Stimulated activated CD8-positive, alpha-beta memory T cell treated with anti-CD3 and anti-CD28 coated beads, Interleukin-15, amount 100 ng/mL, for 48 hours (primary cell): ENCODE results near the gene CASS4.
"Not testable (repeated sequence)": the region's sequence is repeated elsewhere in the genome, so short reads cannot be mapped to it uniquely, and the experiment has no call there.

Experiments
- DNase-seq, 2 donors: peaks; one replicate each; pipeline ENCODE4 v3.0.0-alpha.2; 2020; ENCODE audit warnings: low read depth in 2 of 2

Gene CASS4

GRCh38 chr20:56411759-56412472 is at the start of gene CASS4:
Gene CASS4, plus strand, starts transcription at chr20:56412260. Its CDS starts 199 bp downstream, at chr20:56412459.
- no peak for DNase-seq

GRCh38 chr20:56362833-56363413 is 49.1 kb upstream of the CASS4 start:
- no peak for DNase-seq

GRCh38 chr20:56363491-56363890 is 48.6 kb upstream of the CASS4 start:
- no peak for DNase-seq

- DNase-seq: no peak
These were observed 43.5 kb upstream of the CASS4 start for GRCh38 chr20:56368351-56369134.

- no peak for DNase-seq
These were observed 42.9 kb upstream of the CASS4 start for GRCh38 chr20:56369179-56369578.

GRCh38 chr20:56371977-56372376 is 40.1 kb upstream of the CASS4 start:
- DNase-seq: no peak

- no peak for DNase-seq
These were observed 39.2 kb upstream of the CASS4 start for GRCh38 chr20:56372850-56373249.

GRCh38 chr20:56373942-56374341 is 38.1 kb upstream of the CASS4 start:
- DNase-seq: no peak

- no peak for DNase-seq
These were observed 35.7 kb upstream of the CASS4 start for GRCh38 chr20:56376331-56376730.

- DNase-seq: no peak
These were observed 33.7 kb upstream of the CASS4 start for GRCh38 chr20:56378386-56378785.

GRCh38 chr20:56380375-56380774 is 31.7 kb upstream of the CASS4 start:
- no peak for DNase-seq

GRCh38 chr20:56381501-56381900 is 30.6 kb upstream of the CASS4 start:
- DNase-seq: no peak

GRCh38 chr20:56382696-56383095 is 29.4 kb upstream of the CASS4 start:
- no peak for DNase-seq

- DNase-seq: no peak
These were observed 28.7 kb upstream of the CASS4 start for GRCh38 chr20:56383334-56383733.

- no peak for DNase-seq
These were observed 26.9 kb upstream of the CASS4 start for GRCh38 chr20:56385130-56385529.

- DNase-seq: no peak
These were observed 25.8 kb upstream of the CASS4 start for GRCh38 chr20:56386219-56386618.

GRCh38 chr20:56388882-56389281 is 23.2 kb upstream of the CASS4 start:
- DNase-seq: no peak

- DNase-seq: no peak
These were observed 22.3 kb upstream of the CASS4 start for GRCh38 chr20:56389807-56390206.

GRCh38 chr20:56390396-56390795 is 21.7 kb upstream of the CASS4 start:
- DNase-seq: not testable (repeated sequence)

GRCh38 chr20:56391037-56391436 is 21.0 kb upstream of the CASS4 start:
- DNase-seq: no peak

- DNase-seq: no peak
These were observed 20.4 kb upstream of the CASS4 start for GRCh38 chr20:56391596-56392131.

- peak; percentile 99 to 100 for DNase-seq
These were observed 19.8 kb upstream of the CASS4 start, which contains the start of the genes AURKA and CSTF1 for GRCh38 chr20:56392132-56392880. Gene AURKA, minus strand, starts transcription at chr20:56392215. Its CDS starts 4,018 bp downstream, at chr20:56388197. Gene CSTF1, plus strand, starts transcription at chr20:56392645. Its CDS starts 2,908 bp downstream, at chr20:56395553.
